HCT116 (cell line): ENCODE measurements around the gene CAMK2G. TPM values are rescaled to one million over a fixed set of nuclear protein-coding genes. Genes with fewer than 3 reads are reported as not detected.

ENCODE experiments used
- ATAC-seq: fragments of 200-7000 bp; cut with Tn5 transposase; 2 replicates; pipeline ENCODE4 v1.9.1; 2020; ENCODE audit warnings: mild to moderate bottlenecking, moderate library complexity
- BruUV-seq: library from RNA; stranded (reverse); fragments of 400-500 nt; replicated peaks from 2 replicates; lab custom pipeline; 2021; lab: Mats Ljungman, UMichigan
- CTCF ChIA-PET: fragments of 300-600 bp; sonication (Branson Sonifier 250); formaldehyde crosslinking; loops from one replicate; lab custom pipeline; 2021; ENCODE audit warnings: antibody characterized with exemption; lab: Charles Lee
- POLR2A ChIA-PET: fragments of 300-600, 350-600 bp; sonication (Branson Sonifier 250); formaldehyde crosslinking; loops from one replicate; lab custom pipeline; 2021; ENCODE audit warnings: antibody characterized with exemption; lab: Charles Lee
- RAD21 ChIA-PET, 2 experiments: fragments of 300-600 bp; sonication (Branson Sonifier 250); formaldehyde crosslinking; loops; one replicate each; lab custom pipeline; 2023; ENCODE audit warnings: low total read pairs in 2 of 2; ENCODE audit not compliant: uncharacterized antibody in 2 of 2, unreplicated experiment in 2 of 2, low non-redundant PET in 1 of 2; lab: Charles Lee
- DNase-seq: peaks from one replicate; pipeline ENCODE4 v3.0.0-alpha.2; 2010; ENCODE audit warnings: low read depth, low spot score
- H2AFZ ChIP-seq: fragments of 200-600 bp; shearing (Covaris generic), sonication (generic); 2 replicates; pipeline ENCODE4 v1.6.1; 2017; ENCODE audit warnings: low read depth, mixed run types, mixed read lengths, antibody characterized with exemption, low read length; ENCODE audit not compliant: poor library complexity, severe bottlenecking
- H3K27ac ChIP-seq: 2 replicates; pipeline ENCODE4 v1.5.1; 2012; ENCODE audit warnings: low read depth, low read length
- H3K27me3 ChIP-seq: fragments of 200-600 bp; sonication (generic); 2 replicates; pipeline ENCODE4 v1.6.1; 2016; ENCODE audit warnings: mixed run types, low read length, mixed read lengths; ENCODE audit not compliant: insufficient read depth
- H3K36me3 ChIP-seq, 2 experiments: fragments of 200-500 bp in 1 of 2; fragments of 200-600 bp in 1 of 2; sonication (Bioruptor generic) in 1 of 2; sonication (generic) in 1 of 2; 2 replicates each; pipeline versions ENCODE4 v1.5.1 to v1.6.1; 2014 to 2016; ENCODE audit warnings: low read length in 2 of 2, inconsistent platforms in 1 of 2, mixed read lengths in 1 of 2, mixed run types in 1 of 2; ENCODE audit not compliant: insufficient read depth in 2 of 2, control insufficient read depth in 1 of 2
- H3K4me1 ChIP-seq, 2 experiments: fragments of 200-600 bp in 1 of 2; sonication (generic) in 1 of 2; 2 replicates each; pipeline versions ENCODE4 v1.5.1 to v1.6.1; 2012 to 2017; ENCODE audit warnings: low read length in 2 of 2, inconsistent platforms in 1 of 2, mild to moderate bottlenecking in 1 of 2, mixed read lengths in 1 of 2, mixed run types in 1 of 2, moderate library complexity in 1 of 2; ENCODE audit not compliant: insufficient read depth in 2 of 2, control insufficient read depth in 1 of 2
- H3K4me2 ChIP-seq: fragments of 200-600 bp; sonication (generic); 2 replicates; pipeline ENCODE4 v1.6.1; 2017; ENCODE audit warnings: mixed run types, low read length, mixed read lengths
- H3K4me3 ChIP-seq, 2 experiments: fragments of 200-600 bp in 1 of 2; sonication (generic) in 1 of 2; replicated peaks in 1 of 2; 2 replicates each; pipeline ENCODE4 v1.5.1; 2011 to 2016; ENCODE audit warnings: low read length in 2 of 2, control low read depth in 1 of 2, low read depth in 1 of 2, mild to moderate bottlenecking in 1 of 2, mixed read lengths in 1 of 2, mixed run types in 1 of 2
- H3K79me2 ChIP-seq: fragments of 200-600 bp; sonication (generic); 2 replicates; pipeline ENCODE4 v1.6.1; 2017; ENCODE audit warnings: mild to moderate bottlenecking, mixed run types, low read length, moderate library complexity, mixed read lengths; ENCODE audit not compliant: insufficient read depth
- H3K9ac ChIP-seq: fragments of 200-600 bp; sonication (generic); 2 replicates; pipeline ENCODE4 v1.6.1; 2016; ENCODE audit warnings: low read length, mixed read lengths
- H3K9me2 ChIP-seq: fragments of 200-600 bp; sonication (generic), shearing (Covaris generic); 2 replicates; pipeline ENCODE4 v1.6.1; 2017; ENCODE audit warnings: mixed run types, mild to moderate bottlenecking, moderate library complexity; ENCODE audit not compliant: insufficient read depth
- H3K9me3 ChIP-seq, 2 experiments: fragments of 200-500 bp in 1 of 2; fragments of 200-600 bp in 1 of 2; sonication (Bioruptor generic) in 1 of 2; sonication (generic) in 1 of 2; 2 replicates each; pipeline ENCODE4 v1.6.1; 2014 to 2017; ENCODE audit warnings: low read length in 2 of 2, mixed read lengths in 2 of 2, inconsistent platforms in 1 of 2, low read depth in 1 of 2, mild to moderate bottlenecking in 1 of 2, mixed run types in 1 of 2, moderate library complexity in 1 of 2; ENCODE audit not compliant: control insufficient read depth in 1 of 2, insufficient read depth in 1 of 2
- H4K20me1 ChIP-seq: fragments of 200-600 bp; sonication (generic), shearing (Covaris generic); 2 replicates; pipeline ENCODE4 v1.6.1; 2017; ENCODE audit warnings: mixed run types, mild to moderate bottlenecking, moderate library complexity; ENCODE audit not compliant: insufficient read depth
- ELF1 ChIP-seq: IDR thresholded peaks from 2 replicates; pipeline ENCODE4 v1.6.1; 2012; ENCODE audit warnings: low read depth, borderline replicate concordance
- EZH2 ChIP-seq: fragments of 200-600 bp; sonication (generic); IDR thresholded peaks from 2 replicates; pipeline ENCODE4 v1.6.1; 2017; ENCODE audit warnings: antibody characterized with exemption, mixed run types
- EZH2phosphoT487 ChIP-seq: fragments of 200-600 bp; IDR thresholded peaks from 2 replicates; pipeline ENCODE4 v1.6.1; 2018; ENCODE audit warnings: antibody characterized with exemption, borderline replicate concordance
- FOSL1 ChIP-seq: IDR thresholded peaks from 2 replicates; pipeline ENCODE4 v1.6.1; 2012; ENCODE audit warnings: low read depth
- RAD21 ChIP-seq: IDR thresholded peaks from 2 replicates; pipeline ENCODE4 v1.6.1; 2012; ENCODE audit warnings: low read depth, mild to moderate bottlenecking
- SRF ChIP-seq: IDR thresholded peaks from 2 replicates; pipeline ENCODE4 v1.6.1; 2012; ENCODE audit warnings: low read depth
- TCF7L2 ChIP-seq: IDR thresholded peaks from 2 replicates; pipeline ENCODE4 v1.7.0; 2011; ENCODE audit warnings: borderline replicate concordance, inconsistent platforms; ENCODE audit not compliant: insufficient read depth, insufficient read length; ENCODE audit errors: extremely low read depth
- ZNF274 ChIP-seq: fragments of 200-500 bp; sonication (Bioruptor generic); IDR thresholded peaks from 2 replicates; pipeline ENCODE4 v1.6.1; 2014; ENCODE audit warnings: mild to moderate bottlenecking, low read depth, low read length, inconsistent platforms
- intact Hi-C: fragments of 100-400 bp; cut with micrococcal nuclease; formaldehyde crosslinking; loops from 2 replicates; pipeline ENCODE4 v1.10.0; 2022
- total RNA-seq: library from RNA; stranded (reverse); gene quantifications from one replicate; pipeline ENCODE4 v1.2.1, GENCODE V29; 2021; ENCODE audit not compliant: unreplicated experiment
- TF ChIP-seq, protein P1 (sequence below), 3 experiments: fragments of 200-600 bp in 1 of 3; sonication (generic) in 1 of 3; IDR thresholded peaks in 2 of 3; conservative IDR thresholded peaks in 1 of 3; 2 replicates each; pipeline ENCODE4 v1.5.1; 2012 to 2017; ENCODE audit warnings: low read depth in 2 of 3, low read length in 2 of 3, antibody characterized with exemption in 1 of 3, borderline replicate concordance in 1 of 3, control low read depth in 1 of 3, mild to moderate bottlenecking in 1 of 3, mixed read lengths in 1 of 3, mixed run types in 1 of 3, moderate library complexity in 1 of 3; ENCODE audit not compliant: insufficient read depth in 1 of 3
- TF ChIP-seq, protein P2 (sequence below): IDR thresholded peaks from 2 replicates; pipeline ENCODE4 v1.6.1; 2012; ENCODE audit warnings: low read depth

Gene CAMK2G
- total RNA-seq, 1 experiment from 2014 or later, result 28.3 TPM

DNA sequence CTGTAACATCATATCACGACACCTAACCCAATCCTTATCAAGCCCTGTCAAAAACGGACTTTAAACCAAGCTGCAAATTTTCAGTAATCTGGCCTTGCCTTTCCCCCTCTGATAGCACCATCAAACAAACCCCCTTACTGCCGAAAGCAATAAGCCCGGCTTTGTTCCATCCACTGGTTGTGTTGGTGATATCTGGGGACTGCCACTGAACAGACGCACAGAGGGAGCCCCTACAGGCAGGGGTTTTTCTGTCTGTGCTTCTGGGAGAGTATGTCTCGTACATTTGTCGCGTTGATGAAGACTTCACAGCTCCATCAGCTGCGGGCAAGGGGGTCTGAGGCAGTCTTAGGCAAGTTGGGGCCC is 36.0 kb upstream of the CAMK2G start:
- DNase-seq (no peak), ATAC-seq (peak; percentile 24)
- Histone ChIP-seq H3K9ac (peak overlapping the region; percentile 77), H3K9me2 (no peaks in the 10 kb centered on the region), H3K4me3 (peak overlapping the region; percentile 63 to 73), H2AFZ (peak overlapping the region; percentile 39), H3K79me2 (peaks cover 9% of the 10 kb centered on the region; the same call in 1 of the 2 replicates), H4K20me1 (no peaks in the 10 kb centered on the region), H3K4me2 (peak overlapping the region; percentile 97), H3K36me3 (peaks cover 0 to 12% of the 10 kb centered on the region in 2 experiments; a peak in 2 of 4 replicates), H3K4me1 (peaks cover 49 to 70% of the 10 kb centered on the region in 2 experiments), H3K27ac (peak overlapping the region; percentile 92), H3K9me3 (no peaks in the 10 kb centered on the region), H3K27me3 (no peaks in the 10 kb centered on the region)
- intact Hi-C loops, result loop anchor here (2.0 kb wide), 1 partner anchor 24 kb away; no protein-coding TSS in a partner anchor
- ChIA-PET POLR2A (interaction anchor here (1.3 to 7.0 kb wide), 4 partner anchors 10 to 22 kb away, joined by 3 to 32 read pairs (median 6); no protein-coding TSS in a partner anchor), CTCF (no interaction called here), RAD21 (no interaction called here)
- TF ChIP-seq ELF1 (no peak), ZNF274 (no peak)
- TF ChIP-seq, protein P1, sequence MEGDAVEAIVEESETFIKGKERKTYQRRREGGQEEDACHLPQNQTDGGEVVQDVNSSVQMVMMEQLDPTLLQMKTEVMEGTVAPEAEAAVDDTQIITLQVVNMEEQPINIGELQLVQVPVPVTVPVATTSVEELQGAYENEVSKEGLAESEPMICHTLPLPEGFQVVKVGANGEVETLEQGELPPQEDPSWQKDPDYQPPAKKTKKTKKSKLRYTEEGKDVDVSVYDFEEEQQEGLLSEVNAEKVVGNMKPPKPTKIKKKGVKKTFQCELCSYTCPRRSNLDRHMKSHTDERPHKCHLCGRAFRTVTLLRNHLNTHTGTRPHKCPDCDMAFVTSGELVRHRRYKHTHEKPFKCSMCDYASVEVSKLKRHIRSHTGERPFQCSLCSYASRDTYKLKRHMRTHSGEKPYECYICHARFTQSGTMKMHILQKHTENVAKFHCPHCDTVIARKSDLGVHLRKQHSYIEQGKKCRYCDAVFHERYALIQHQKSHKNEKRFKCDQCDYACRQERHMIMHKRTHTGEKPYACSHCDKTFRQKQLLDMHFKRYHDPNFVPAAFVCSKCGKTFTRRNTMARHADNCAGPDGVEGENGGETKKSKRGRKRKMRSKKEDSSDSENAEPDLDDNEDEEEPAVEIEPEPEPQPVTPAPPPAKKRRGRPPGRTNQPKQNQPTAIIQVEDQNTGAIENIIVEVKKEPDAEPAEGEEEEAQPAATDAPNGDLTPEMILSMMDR (IDR thresholded peaks at IDR 0.05 in 2 of 3, conservative IDR thresholded peaks at IDR 0.05 in 1 of 3; ENCODE audit: borderline replicate concordance in 1 of 3, insufficient read depth in 1 of 3, low read depth in 2 of 3, low read length in 2 of 3), result peak in 2 of 3 experiments; percentile 21 to 29; a peak in 1 of 6 replicates
- BruUV-seq, result no TSS peak

DNA sequence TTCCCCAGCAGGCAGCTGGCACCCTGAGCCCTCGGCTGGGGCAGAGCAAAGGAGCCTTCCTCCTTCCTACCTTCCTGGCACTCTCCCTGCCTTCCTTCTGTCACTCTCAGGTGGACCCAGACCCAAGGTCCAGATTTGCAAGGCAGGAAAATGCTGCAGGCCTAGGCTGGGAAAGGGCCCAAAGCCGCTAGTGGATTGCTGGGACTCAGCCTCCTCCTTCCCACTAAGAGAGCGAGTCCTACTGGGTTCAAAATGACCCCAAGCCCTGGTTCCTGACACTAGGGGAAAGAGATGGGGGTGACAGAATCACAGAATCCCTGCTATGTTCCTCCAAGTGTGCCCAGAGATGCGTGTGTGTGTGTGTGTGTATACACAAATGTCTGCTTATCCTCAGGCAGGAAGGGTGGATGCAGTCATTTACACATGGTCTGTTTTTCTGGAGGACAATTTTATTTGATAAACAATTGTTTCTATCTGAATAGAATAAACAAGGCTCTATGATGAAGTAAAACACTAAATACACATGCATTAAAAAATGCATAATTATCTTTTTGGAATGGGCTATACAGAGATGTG is 35.3 kb upstream of the CAMK2G start:
- ChIA-PET RAD21 (interaction anchor here (1.1 to 2.0 kb wide), 2 partner anchors 22 to 23 kb away, joined by 3 to 5 read pairs; no protein-coding TSS in a partner anchor), POLR2A (interaction anchor here (0.7 to 7.0 kb wide), 7 partner anchors 8 to 1215 kb away, joined by 3 to 98 read pairs (median 4); no protein-coding TSS in a partner anchor), CTCF (interaction anchor here (1.0 kb wide), 1 partner anchor 23 kb away, joined by 3 read pairs; no protein-coding TSS in a partner anchor)
- Histone ChIP-seq H3K9me2 (no peaks in the 10 kb centered on the region), H2AFZ (no peak overlapping the region), H3K4me3 (peak overlapping the region; percentile 14 to 63), H3K4me2 (peak overlapping the region; percentile 97), H4K20me1 (no peaks in the 10 kb centered on the region), H3K27ac (peak overlapping the region; percentile 92), H3K36me3 (peaks cover 0 to 6% of the 10 kb centered on the region in 2 experiments; a peak in 2 of 4 replicates), H3K9ac (peak overlapping the region; percentile 77), H3K27me3 (no peaks in the 10 kb centered on the region), H3K79me2 (peaks cover 9% of the 10 kb centered on the region; the same call in 1 of the 2 replicates), H3K4me1 (peaks cover 56 to 69% of the 10 kb centered on the region in 2 experiments), H3K9me3 (no peaks in the 10 kb centered on the region)
- BruUV-seq, result TSS peak; percentile 40
- ATAC-seq (no peak), DNase-seq (no peak)
- intact Hi-C loops, result loop anchor here (2.0 kb wide), 1 partner anchor 23 kb away; no protein-coding TSS in a partner anchor
- no peak for TF ChIP-seq RAD21
- TF ChIP-seq TCF7L2, result no peak
- no peak for TF ChIP-seq SRF
- TF ChIP-seq EZH2phosphoT487, result no peak
- TF ChIP-seq FOSL1, result no peak
- no peak for TF ChIP-seq EZH2
- TF ChIP-seq, protein P2, sequence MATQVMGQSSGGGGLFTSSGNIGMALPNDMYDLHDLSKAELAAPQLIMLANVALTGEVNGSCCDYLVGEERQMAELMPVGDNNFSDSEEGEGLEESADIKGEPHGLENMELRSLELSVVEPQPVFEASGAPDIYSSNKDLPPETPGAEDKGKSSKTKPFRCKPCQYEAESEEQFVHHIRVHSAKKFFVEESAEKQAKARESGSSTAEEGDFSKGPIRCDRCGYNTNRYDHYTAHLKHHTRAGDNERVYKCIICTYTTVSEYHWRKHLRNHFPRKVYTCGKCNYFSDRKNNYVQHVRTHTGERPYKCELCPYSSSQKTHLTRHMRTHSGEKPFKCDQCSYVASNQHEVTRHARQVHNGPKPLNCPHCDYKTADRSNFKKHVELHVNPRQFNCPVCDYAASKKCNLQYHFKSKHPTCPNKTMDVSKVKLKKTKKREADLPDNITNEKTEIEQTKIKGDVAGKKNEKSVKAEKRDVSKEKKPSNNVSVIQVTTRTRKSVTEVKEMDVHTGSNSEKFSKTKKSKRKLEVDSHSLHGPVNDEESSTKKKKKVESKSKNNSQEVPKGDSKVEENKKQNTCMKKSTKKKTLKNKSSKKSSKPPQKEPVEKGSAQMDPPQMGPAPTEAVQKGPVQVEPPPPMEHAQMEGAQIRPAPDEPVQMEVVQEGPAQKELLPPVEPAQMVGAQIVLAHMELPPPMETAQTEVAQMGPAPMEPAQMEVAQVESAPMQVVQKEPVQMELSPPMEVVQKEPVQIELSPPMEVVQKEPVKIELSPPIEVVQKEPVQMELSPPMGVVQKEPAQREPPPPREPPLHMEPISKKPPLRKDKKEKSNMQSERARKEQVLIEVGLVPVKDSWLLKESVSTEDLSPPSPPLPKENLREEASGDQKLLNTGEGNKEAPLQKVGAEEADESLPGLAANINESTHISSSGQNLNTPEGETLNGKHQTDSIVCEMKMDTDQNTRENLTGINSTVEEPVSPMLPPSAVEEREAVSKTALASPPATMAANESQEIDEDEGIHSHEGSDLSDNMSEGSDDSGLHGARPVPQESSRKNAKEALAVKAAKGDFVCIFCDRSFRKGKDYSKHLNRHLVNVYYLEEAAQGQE, result no peak
